Bronchial epithelial cell (primary cell): ENCODE results near the gene PRELP. TPM values are rescaled to one million over a fixed set of nuclear protein-coding genes. Genes with fewer than 3 reads are reported as not detected.
A peak's percentile ranks its signal among the peaks of the same experiment; 100 is the strongest.

Source experiments
- DNase-seq: peaks from one replicate; pipeline ENCODE4 v3.0.0-alpha.2; 2010; ENCODE audit warnings: low read depth
- FAIRE-seq: peaks from 2 replicates; lab custom pipeline; 2011; peaks lifted over from hg19 to GRCh38; lab: Jason Lieb, UNC
- H3K27me3 ChIP-seq: 2 replicates; pipeline ENCODE4 v1.5.1; 2011; ENCODE audit warnings: low read length; ENCODE audit not compliant: control insufficient read depth, insufficient read depth
- H3K36me3 ChIP-seq: 2 replicates; pipeline ENCODE4 v1.5.1; 2011; ENCODE audit warnings: low read length; ENCODE audit not compliant: control insufficient read depth, insufficient read depth
- H3K4me3 ChIP-seq: 2 replicates; pipeline ENCODE4 v1.5.1; 2011; ENCODE audit warnings: mild to moderate bottlenecking, low read depth, low read length, control low read depth
- CTCF ChIP-seq: IDR thresholded peaks from 2 replicates; pipeline ENCODE4 v1.5.1; 2011; ENCODE audit warnings: mild to moderate bottlenecking, moderate library complexity, low read length, control low read depth, inconsistent platforms; ENCODE audit not compliant: insufficient read depth, severe bottlenecking
- total RNA-seq: library from RNA; depleted of rRNA; stranded (reverse); fragments of >200 nt; gene quantifications from 2 replicates; pipeline ENCODE4 v1.2.1, GENCODE V29; 2014

The PRELP gene
- total RNA-seq, 1 donor from 2014 or later = not detected

GRCh38 chr1:203526130-203526529 is 50.5 kb downstream of the PRELP start:
- no peak for TF ChIP-seq CTCF
- H3K27me3 ChIP-seq = no peaks in the 10 kb centered on the region
- no peak overlapping the region for H3K4me3 ChIP-seq
- no peak for DNase-seq
- no peaks in the 10 kb centered on the region for H3K36me3 ChIP-seq
- no peak for FAIRE-seq

GRCh38 chr1:203526572-203526971 is 51.0 kb downstream of the PRELP start:
- H3K36me3 ChIP-seq = no peaks in the 10 kb centered on the region
- FAIRE-seq (no peak), DNase-seq (peak; percentile 25)
- no peak overlapping the region for H3K4me3 ChIP-seq
- no peak for TF ChIP-seq CTCF
- no peaks in the 10 kb centered on the region for H3K27me3 ChIP-seq

DNA sequence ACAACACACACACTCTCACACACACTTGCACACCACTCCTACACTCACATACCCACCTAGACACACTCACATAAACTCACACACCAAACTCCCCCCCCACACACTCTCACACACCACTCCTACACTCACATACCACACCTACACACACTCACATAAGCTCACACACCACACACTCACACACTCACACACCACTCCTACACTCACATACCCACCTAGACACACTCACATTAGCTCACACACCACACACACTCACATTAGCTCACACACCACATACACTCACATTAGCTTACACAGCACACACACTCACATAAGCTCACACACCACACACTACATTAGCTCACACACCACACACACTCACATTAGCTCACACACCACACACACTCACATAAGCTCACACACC is 51.4 kb downstream of the PRELP start:
- no peaks in the 10 kb centered on the region for H3K36me3 ChIP-seq
- TF ChIP-seq CTCF = no peak
- DNase-seq = no peak
- H3K27me3 ChIP-seq = no peaks in the 10 kb centered on the region
- H3K4me3 ChIP-seq = no peak overlapping the region
- FAIRE-seq = peak; percentile 100

- no peaks in the 10 kb centered on the region for H3K36me3 ChIP-seq
- H3K27me3 ChIP-seq = no peaks in the 10 kb centered on the region
- DNase-seq (no peak), FAIRE-seq (no peak)
- no peak overlapping the region for H3K4me3 ChIP-seq
- no peak for TF ChIP-seq CTCF
Measured at GRCh38 chr1:203528063-203528462, 52.5 kb downstream of the PRELP start.

DNA sequence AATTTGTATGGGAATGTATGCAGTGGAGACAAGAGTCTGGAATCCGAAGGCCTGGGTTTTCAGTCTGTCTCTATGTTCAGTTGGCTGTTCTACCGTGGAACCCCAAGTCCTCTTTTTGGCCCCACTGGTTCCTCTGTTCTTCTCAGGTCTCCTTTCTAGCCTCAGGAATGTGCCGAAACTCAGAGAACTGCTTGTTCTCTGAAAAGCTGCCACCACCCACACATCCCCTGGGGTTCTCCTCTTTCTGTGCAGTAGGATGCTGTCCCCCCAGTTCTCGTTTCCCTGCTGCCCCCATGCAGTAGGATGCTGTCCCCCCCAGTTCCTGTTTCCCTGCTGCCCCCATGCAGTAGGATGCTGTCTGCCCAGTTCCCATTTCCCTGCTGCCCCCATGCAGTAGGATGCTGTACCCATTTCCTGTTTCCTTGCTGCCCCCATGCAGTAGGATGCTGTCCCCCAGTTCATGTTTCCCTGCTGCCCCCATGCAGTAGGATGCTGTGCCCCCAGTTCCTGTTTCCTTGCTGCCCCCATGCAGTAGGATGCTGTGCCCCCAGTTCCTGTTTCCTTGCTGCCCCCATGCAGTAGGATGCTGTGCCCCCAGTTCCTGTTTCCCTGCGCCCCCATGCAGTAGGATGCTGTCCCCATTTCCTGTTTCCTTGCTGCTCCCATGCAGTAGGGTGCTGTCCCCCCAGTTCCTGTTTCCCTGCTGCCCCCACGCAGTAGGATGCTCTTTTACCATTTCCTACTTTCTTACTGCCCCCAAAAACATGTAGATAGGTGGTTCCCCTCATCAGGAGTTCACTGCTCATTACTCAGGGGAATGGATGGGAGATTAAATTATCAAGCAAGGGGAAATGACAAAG is 53.6 kb downstream of the PRELP start:
- FAIRE-seq (no peak), DNase-seq (no peak)
- no peaks in the 10 kb centered on the region for H3K27me3 ChIP-seq
- no peaks in the 10 kb centered on the region for H3K36me3 ChIP-seq
- H3K4me3 ChIP-seq = no peak overlapping the region
- TF ChIP-seq CTCF = no peak
